Measurements from ENCODE around the gene CLEC4G. TPM values are rescaled to one million over a fixed set of nuclear protein-coding genes. Genes with fewer than 3 reads are reported as not detected.
A peak's percentile ranks its signal among the peaks of the same experiment; 100 is the strongest.
"Not testable (repeated sequence)": the region's sequence is repeated elsewhere in the genome, so short reads cannot be mapped to it uniquely, and the experiment has no call there.

The CLEC4G gene
- total RNA-seq, 2 experiments from 2014 or later, result not detected

GRCh38 chr19:7759156-7759555 lies 27.2 kb upstream of the CLEC4G start:
- no peak for DNase-seq
- no peak overlapping the region for H3K4me3 Mint-ChIP-seq
- peaks cover 41% of the 10 kb centered on the region for H3K9me3 Mint-ChIP-seq
- H3K27me3 Mint-ChIP-seq, result peaks cover 14% of the 10 kb centered on the region
- no peak overlapping the region for H3K27ac Mint-ChIP-seq
- H3K4me1 Mint-ChIP-seq, result peaks cover 13% of the 10 kb centered on the region
- peaks cover 24% of the 10 kb centered on the region for H3K36me3 Mint-ChIP-seq

DNA sequence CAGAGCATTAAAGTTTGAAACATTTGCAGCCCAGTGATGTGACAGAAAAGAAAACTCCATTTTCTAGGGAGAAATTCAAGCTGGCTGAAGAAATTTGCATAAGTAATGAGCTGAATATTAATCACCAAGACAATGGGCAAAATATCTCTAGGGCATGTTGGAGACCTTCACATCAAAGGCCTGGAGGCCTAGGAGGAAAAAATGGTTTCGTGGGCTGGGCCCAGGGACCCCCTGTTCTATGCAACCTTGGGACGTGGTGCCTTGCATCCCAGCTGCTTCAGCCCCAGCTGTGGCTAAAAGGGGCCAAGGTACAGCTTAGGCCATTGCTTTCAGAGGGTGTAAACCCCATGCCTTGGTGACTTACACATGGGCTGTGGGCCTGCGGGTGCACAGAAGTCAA lies 25.4 kb upstream of the CLEC4G start:
- Mint-ChIP-seq H3K36me3 (peaks cover 31% of the 10 kb centered on the region), H3K27me3 (peaks cover 8% of the 10 kb centered on the region), H3K9me3 (peaks cover 52% of the 10 kb centered on the region), H3K27ac (no peak overlapping the region), H3K4me3 (no peak overlapping the region), H3K4me1 (peaks cover 13% of the 10 kb centered on the region)
- DNase-seq, result no peak

- peaks cover 55% of the 10 kb centered on the region for H3K9me3 Mint-ChIP-seq
Observed at GRCh38 chr19:7756258-7756657, 24.3 kb upstream of the CLEC4G start.

GRCh38 chr19:7751157-7751783 lies 19.4 kb upstream of the CLEC4G start:
- H3K27ac Mint-ChIP-seq, result peak overlapping the region; percentile 70
- no peak overlapping the region for H3K4me3 Mint-ChIP-seq
- H3K9me3 Mint-ChIP-seq, result peaks cover 42% of the 10 kb centered on the region
- H3K4me1 Mint-ChIP-seq, result peaks cover 27% of the 10 kb centered on the region
- peak; percentile 54 for DNase-seq
- peaks cover 29% of the 10 kb centered on the region for H3K36me3 Mint-ChIP-seq
- peaks cover 6% of the 10 kb centered on the region for H3K27me3 Mint-ChIP-seq

More at GRCh38 chr19:7756258-7756657, 24.3 kb upstream of the CLEC4G start:
- Mint-ChIP-seq H3K4me1 (peaks cover 16% of the 10 kb centered on the region), H3K4me3 (no peak overlapping the region), H3K27ac (no peak overlapping the region), H3K36me3 (peaks cover 34% of the 10 kb centered on the region), H3K27me3 (peaks cover 5% of the 10 kb centered on the region)
- DNase-seq, result no peak

GRCh38 chr19:7748756-7749155 lies 16.8 kb upstream of the CLEC4G start:
- Mint-ChIP-seq H3K9me3 (peaks cover 24% of the 10 kb centered on the region), H3K36me3 (peaks cover 17% of the 10 kb centered on the region), H3K27ac (no peak overlapping the region), H3K27me3 (peaks cover 14% of the 10 kb centered on the region), H3K4me1 (peaks cover 23% of the 10 kb centered on the region), H3K4me3 (no peak overlapping the region)
- DNase-seq, result no peak

GRCh38 chr19:7748171-7748570 lies 16.3 kb upstream of the CLEC4G start:
- Mint-ChIP-seq H3K4me1 (peaks cover 26% of the 10 kb centered on the region), H3K27ac (no peak overlapping the region), H3K9me3 (peaks cover 19% of the 10 kb centered on the region), H3K4me3 (no peak overlapping the region), H3K36me3 (peaks cover 12% of the 10 kb centered on the region), H3K27me3 (peaks cover 14% of the 10 kb centered on the region)
- no peak for DNase-seq

GRCh38 chr19:7746903-7747884 lies 15.3 kb upstream of the CLEC4G start, which contains the start of gene CD209:
CD209 (minus strand) TSS chr19:7747534; CDS start chr19:7747511, 23 bp downstream.
- H3K27me3 Mint-ChIP-seq, result peaks cover 14% of the 10 kb centered on the region

DNA sequence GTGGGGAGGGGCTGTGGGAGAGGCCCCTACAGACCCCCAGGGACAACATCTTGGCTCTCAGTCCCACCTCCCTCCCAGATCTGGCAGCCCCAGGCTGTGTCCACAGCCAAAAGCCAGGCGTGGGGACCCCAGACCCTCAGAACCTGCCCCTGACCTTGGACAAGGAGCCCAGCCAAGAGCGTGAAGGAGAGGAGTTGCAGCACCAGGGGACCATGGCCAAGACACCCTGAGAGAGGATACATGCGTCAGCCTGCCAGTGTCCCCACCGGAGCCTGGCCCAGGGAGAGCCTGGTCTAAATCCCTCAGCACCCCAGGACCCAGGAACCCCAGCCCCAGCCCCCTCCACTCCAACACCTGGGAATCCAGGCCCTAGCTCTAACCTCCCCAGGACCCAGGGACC lies 14.4 kb upstream of the CLEC4G start:
- not testable (repeated sequence) for H3K27ac Mint-ChIP-seq, H3K4me3 Mint-ChIP-seq, DNase-seq
- Mint-ChIP-seq H3K9me3 (peaks cover 12% of the 10 kb centered on the region), H3K36me3 (peaks cover 11% of the 10 kb centered on the region), H3K27me3 (peaks cover 18% of the 10 kb centered on the region), H3K4me1 (peaks cover 23% of the 10 kb centered on the region)

More at GRCh38 chr19:7746903-7747884, 15.3 kb upstream of the CLEC4G start, which contains the start of gene CD209:
- Mint-ChIP-seq H3K4me1 (peaks cover 25% of the 10 kb centered on the region), H3K36me3 (peaks cover 10% of the 10 kb centered on the region), H3K4me3 (no peak within 1 kb of the TSS), H3K9me3 (peaks cover 13% of the 10 kb centered on the region), H3K27ac (no peak within 1 kb of the TSS)
- no peak for DNase-seq

DNA sequence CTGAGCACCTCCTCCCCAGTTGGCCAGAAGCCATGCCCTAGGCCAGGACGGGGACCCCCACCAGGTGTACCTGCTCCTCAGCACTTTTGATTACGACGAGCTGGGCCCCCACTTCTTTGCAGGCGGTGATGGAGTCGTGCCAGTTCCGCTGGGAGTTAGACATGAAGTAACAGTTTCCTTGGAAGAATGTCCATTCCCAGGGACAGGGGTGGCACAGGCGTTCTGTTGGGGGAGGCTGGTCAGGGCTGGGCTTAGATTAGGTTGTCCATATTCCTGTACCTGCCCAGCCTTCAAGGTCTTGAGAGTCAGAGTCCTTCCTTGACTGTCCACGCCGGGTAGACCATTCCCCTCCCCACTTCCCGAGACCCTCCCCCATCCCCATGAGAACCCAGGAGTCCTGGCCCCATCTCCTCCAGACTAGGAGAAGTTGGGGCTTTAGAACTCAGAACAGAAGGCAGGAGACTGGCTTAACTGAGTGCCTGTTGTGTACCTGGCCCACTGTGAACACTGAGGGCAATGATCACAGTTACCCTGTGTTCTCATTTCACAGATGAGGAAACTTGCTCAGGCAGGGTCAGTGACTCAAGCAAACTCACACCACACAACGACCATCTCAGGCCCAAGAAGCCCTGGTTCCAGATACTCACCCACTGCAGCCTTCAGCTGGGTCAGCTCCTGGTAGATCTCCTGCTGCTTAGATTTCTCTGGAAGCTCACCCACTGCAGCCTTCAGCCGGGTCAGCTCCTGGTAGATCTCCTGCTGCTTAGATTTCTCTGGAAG lies 13.2 kb upstream of the CLEC4G start:
- H3K9me3 Mint-ChIP-seq, result peaks cover 5% of the 10 kb centered on the region
- no peak overlapping the region for H3K4me3 Mint-ChIP-seq
- DNase-seq, result no peak
- H3K36me3 Mint-ChIP-seq, result peaks cover 5% of the 10 kb centered on the region
- peaks cover 29% of the 10 kb centered on the region for H3K27me3 Mint-ChIP-seq
- H3K4me1 Mint-ChIP-seq, result peaks cover 13% of the 10 kb centered on the region
- H3K27ac Mint-ChIP-seq, result no peak overlapping the region

DNA sequence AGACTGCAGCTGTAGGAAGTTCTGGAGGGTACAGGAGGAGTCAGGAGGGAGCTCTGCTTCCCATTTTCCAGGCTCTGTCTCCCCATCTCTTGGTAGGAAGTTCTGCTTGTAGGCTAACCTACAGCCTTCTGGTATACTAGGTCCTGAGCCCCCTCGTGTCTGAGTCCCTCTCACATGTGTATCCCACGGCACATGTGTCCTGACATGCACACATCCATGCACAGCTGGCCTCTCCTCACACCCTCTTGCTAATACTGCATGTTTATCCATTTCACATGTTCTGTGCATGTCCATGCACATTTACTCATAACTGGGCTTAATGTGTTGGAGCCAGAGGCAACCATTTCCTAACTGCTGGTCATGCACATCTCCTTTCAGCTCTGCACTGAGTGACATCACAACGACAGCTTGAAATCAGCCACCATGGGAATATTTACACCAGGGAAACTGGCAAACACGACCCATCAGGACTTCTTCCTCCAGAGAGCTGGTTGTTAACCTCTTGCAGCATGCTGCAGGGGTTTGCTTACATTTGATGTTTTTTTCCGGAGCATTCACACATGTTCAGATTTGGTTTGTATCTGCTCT lies 12.4 kb upstream of the CLEC4G start:
- Mint-ChIP-seq H3K4me1 (peaks cover 14% of the 10 kb centered on the region), H3K27me3 (peaks cover 33% of the 10 kb centered on the region), H3K27ac (no peak overlapping the region), H3K36me3 (peaks cover 5% of the 10 kb centered on the region), H3K9me3 (peaks cover 5% of the 10 kb centered on the region), H3K4me3 (no peak overlapping the region)
- DNase-seq, result no peak

DNA sequence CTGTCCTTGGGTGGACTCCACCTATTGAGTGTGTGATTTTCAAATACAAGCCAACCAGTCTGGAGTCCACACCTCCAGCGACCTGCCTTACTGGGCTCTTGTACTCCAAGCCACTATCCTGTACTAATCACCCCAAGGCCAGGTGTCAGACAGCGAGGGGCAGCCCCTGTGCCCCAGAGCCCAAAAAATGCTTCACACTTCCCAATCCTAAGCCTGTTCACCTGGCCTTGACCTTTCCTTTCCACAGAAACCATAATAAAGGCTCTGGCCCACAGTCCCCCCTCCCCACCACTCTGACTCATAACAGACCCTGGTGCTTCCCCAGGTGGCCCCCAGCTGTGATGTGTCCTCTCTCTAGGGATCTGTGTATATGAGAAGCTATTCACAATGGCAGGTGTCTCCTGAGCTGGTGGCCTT lies 11.5 kb upstream of the CLEC4G start:
- peaks cover 5% of the 10 kb centered on the region for H3K9me3 Mint-ChIP-seq
- peak; percentile 43 for DNase-seq
- H3K27ac Mint-ChIP-seq, result no peak overlapping the region
- H3K36me3 Mint-ChIP-seq, result peaks cover 5% of the 10 kb centered on the region
- H3K4me3 Mint-ChIP-seq, result no peak overlapping the region
- H3K4me1 Mint-ChIP-seq, result peaks cover 16% of the 10 kb centered on the region
- H3K27me3 Mint-ChIP-seq, result peaks cover 33% of the 10 kb centered on the region

DNA sequence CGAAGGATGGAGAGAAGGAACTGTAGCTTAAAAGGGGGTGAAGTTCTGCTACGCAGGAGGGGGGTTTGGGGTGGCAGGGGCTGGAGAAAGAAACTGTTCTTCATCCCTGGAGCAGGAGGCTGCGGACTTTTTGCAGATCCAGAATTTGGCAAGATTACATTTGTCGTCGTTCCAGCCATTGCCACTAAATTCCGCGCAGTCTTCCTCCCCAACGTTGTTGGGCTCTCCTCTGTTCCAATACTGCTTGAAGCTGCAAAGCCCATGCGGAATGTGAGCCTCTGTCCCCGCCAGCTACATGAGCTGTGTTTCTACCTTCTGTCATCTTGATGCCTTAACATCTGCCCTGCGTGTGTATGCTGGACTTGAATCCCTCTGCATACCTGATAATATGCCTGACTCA lies 11.1 kb upstream of the CLEC4G start:
- H3K27me3 Mint-ChIP-seq, result peaks cover 32% of the 10 kb centered on the region

GRCh38 chr19:7742575-7742974 lies 10.7 kb upstream of the CLEC4G start:
- H3K36me3 Mint-ChIP-seq, result peaks cover 3% of the 10 kb centered on the region
- no peaks in the 10 kb centered on the region for H3K9me3 Mint-ChIP-seq
- H3K27ac Mint-ChIP-seq, result no peak overlapping the region
- DNase-seq, result no peak
- H3K4me3 Mint-ChIP-seq, result no peak overlapping the region
- H3K27me3 Mint-ChIP-seq, result peaks cover 29% of the 10 kb centered on the region
- peaks cover 20% of the 10 kb centered on the region for H3K4me1 Mint-ChIP-seq

More for the DNA sequence above, 11.1 kb upstream of the CLEC4G start:
- H3K9me3 Mint-ChIP-seq, result peaks cover 1% of the 10 kb centered on the region
- no peak for DNase-seq
- peaks cover 4% of the 10 kb centered on the region for H3K36me3 Mint-ChIP-seq
- peaks cover 17% of the 10 kb centered on the region for H3K4me1 Mint-ChIP-seq
- H3K4me3 Mint-ChIP-seq, result no peak overlapping the region
- no peak overlapping the region for H3K27ac Mint-ChIP-seq

DNA sequence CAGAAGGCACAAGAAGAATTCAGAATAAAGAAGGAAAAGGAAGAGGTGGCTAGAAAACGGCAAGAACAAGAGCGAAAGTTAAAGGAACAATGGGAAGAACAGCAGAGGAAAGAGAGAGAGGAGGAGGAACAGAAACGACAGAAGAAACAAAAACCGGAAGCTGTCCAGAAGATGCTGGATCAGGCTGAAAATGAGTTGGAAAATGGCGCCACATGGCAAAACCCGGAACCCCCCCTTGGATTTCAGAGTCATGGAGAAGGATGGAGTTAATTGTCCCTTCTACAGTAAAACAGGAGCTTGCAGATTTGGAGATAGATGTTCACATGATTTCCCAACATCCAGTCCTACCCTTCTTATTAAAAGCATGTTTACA lies 8.8 kb upstream of the CLEC4G start:
- DNase-seq, result no peak
- Mint-ChIP-seq H3K4me1 (peaks cover 21% of the 10 kb centered on the region), H3K9me3 (no peaks in the 10 kb centered on the region), H3K27me3 (peaks cover 23% of the 10 kb centered on the region), H3K27ac (no peak overlapping the region), H3K4me3 (no peak overlapping the region), H3K36me3 (peaks cover 3% of the 10 kb centered on the region)

Data from activated naive CD8-positive, alpha-beta T cell treated with anti-CD3 and anti-CD28 coated beads for 36 hours (primary cell).